GM18511 (cell line): Measurements from ENCODE around the gene VAMP4.

Experiments
- ATAC-seq: cut with Tn5 transposase; IDR thresholded peaks from one replicate; pipeline ENCODE4 v1.9.1; 2021; ENCODE audit warnings: mild to moderate bottlenecking, moderate library complexity; ENCODE audit not compliant: unreplicated experiment

The VAMP4 gene

DNA sequence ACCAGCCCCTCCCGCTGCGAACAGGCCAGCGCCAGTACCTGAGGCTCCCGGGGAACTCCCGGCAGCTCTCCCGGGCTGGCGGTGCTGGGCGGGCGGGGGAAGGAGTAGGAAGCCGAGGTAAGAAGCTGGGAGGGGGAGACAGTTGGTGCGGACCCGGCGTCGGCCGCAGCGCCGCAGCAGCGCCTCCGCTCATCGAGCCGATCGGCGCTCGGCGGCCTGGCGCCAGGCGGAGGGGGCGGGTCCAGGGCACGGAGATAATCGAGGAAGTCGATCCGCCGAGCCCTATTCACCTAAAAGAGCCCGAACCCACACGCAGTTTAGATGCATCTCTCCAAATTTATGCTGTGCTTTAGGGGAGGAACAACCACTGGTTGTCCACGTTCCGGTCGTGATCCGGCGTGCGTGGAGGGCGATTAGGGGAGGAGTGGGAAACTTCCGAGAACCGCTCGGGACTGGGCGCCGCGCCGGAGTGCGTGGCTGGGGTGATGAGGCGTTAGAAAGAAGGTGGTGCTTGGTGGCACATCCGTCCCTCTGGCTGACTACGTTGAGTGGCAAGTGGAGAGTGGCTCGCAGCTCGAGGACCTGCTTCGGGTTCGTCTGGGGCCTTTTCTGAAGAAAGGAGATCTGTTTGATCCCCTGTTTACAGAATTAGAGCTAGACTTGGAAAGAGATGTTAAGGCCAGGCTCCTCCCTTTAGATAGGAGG is at the start of gene VAMP4:
VAMP4 (minus strand) TSS at position 194 of the 705 bp plus-strand sequence. CDS start 3,651 bp downstream, outside the sequence.
- ATAC-seq, result peak; percentile 93

GRCh38 chr1:171790318-171790717 is 48.5 kb upstream of the VAMP4 start:
- ATAC-seq, result no peak

- ATAC-seq, result no peak
These were observed 46.8 kb upstream of the VAMP4 start for GRCh38 chr1:171788696-171789095.

GRCh38 chr1:171787686-171788480 is 46.0 kb upstream of the VAMP4 start:
- no peak for ATAC-seq

- no peak for ATAC-seq
These were observed 44.7 kb upstream of the VAMP4 start for GRCh38 chr1:171786534-171786933.

DNA sequence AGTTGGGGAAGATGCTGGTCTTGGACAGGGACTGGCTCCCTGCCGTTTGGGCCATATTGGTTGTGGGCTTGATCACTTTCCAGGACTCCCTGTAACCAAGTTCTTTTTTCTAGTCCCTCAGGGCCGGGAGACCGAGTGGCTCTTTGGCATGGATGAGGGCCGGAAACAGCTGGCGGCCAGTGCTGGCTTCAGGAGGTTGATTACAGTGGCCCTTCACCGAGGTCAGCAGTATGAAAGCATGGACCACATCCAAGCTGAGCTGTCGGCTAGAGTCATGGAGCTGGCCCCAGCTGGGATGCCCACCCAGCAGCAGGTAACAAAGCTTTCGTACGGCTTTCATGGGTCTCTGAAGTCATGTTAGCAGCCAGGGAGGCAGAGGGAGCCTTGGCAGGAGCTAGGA is 43.9 kb upstream of the VAMP4 start:
- no peak for ATAC-seq

GRCh38 chr1:171784784-171785183 is 42.9 kb upstream of the VAMP4 start:
- ATAC-seq, result no peak

DNA sequence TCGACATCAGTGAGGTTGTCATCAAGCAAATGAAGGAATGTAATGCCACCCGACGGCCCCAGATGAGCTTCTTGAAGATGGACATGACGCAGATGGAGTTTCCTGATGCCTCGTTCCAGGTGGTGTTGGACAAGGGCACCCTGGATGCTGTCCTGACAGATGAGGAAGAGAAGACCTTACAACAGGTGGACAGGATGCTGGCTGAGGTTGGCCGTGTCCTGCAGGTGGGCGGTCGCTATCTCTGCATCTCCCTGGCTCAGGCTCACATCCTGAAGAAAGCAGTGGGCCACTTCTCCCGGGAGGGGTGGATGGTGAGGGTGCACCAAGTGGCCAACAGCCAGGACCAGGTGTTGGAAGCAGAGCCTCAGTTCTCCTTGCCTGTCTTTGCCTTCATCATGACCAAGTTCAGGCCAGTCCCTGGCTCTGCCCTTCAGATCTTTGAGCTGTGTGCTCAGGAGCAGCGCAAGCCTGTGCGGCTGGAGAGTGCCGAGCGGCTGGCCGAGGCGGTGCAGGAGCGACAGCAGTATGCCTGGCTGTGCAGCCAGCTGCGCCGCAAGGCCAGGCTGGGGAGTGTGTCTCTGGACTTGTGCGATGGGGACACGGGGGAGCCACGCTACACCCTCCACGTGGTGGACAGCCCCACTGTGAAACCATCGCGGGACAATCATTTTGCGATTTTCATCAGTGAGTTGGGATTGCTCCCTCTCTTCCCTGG is 42.1 kb upstream of the VAMP4 start:
- ATAC-seq, result no peak

DNA sequence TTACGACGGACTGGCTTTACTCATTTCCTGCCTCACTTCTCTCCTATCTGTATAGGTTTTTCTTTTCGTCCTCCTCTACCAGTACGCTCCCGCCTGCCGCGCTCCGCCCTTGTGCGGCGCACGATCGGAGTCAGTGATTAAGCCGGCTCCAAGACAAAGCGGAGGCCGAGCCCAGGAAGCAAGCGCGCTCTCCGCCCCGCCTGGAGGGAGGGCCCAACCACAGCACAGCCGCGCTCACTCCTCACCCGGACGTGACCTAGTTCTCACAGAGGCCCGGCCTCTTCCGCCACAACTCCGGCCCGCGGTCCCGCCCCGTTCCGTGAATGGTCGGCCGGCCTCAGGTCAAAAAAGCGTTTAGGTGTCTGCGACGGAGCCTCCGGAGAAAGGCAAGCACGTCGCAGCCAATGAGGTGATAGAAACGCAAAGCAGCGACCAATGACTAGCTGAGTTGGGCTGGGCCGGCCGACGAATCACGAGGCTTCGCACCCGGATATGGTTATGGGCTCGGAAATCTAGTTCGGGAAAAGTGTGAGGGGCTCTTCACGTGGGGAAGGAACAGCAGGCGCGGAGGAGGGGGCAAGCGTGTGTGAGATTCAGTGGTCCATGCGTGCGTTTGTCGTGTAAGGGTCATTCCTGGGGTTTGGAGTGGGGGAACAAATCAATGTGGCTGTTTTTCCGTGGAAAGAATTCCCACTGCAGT is 39.5 kb upstream of the VAMP4 start, which contains the start of gene METTL13:
METTL13 (plus strand) TSS at position 485 of the 700 bp plus-strand sequence. CDS start 308 bp downstream, outside the sequence.
- ATAC-seq, result peak; percentile 98

DNA sequence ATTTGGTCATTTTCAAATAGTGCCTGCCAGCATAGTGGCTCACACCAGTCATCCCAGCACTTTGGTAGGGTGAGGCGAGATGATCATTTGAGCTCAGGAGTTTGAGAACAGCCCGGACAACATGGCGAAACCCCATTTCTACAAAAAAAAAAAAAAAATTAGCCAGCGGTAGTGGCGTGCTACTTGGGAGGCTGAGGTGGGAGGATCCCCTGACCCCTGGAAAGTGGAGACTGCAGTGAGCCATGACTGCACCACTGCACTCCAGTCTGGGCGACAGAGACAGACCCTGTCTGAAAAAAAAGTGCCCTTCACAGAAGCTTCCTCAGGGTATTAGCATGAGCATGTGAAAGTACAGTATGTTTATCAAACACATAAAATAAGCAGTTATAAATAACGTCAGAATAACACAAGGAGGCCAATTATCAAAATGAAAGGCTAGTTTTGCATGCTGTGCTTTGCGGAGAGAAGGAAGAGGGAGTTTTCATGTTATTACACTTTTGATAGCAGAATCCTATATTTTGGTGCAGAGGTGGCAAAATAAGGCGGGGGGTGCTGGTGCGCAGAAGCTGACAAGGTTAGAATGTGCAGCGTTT is 38.8 kb upstream of the VAMP4 start:
- peak; percentile 0 for ATAC-seq

DNA sequence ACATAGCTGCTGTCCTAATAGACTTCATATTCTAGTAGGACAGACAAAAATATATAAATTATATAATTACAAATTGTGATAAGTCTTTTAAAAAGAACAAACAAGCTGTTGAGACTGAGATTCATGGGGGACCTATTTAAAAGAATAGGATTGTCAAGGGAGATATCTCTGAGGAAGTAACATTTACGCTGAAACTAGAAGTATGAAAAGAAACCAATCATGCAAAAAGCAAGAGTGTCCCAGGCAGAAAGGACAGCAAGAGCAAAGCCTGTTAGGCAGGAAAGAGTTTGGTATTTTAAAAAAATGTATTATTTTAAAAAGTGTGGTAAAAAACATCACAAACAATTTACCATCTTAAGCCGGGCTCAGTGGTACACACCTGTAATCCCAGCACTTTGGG is 30.4 kb upstream of the VAMP4 start:
- ATAC-seq, result no peak

- no peak for ATAC-seq
These were observed 27.9 kb upstream of the VAMP4 start for GRCh38 chr1:171769754-171770153.

DNA sequence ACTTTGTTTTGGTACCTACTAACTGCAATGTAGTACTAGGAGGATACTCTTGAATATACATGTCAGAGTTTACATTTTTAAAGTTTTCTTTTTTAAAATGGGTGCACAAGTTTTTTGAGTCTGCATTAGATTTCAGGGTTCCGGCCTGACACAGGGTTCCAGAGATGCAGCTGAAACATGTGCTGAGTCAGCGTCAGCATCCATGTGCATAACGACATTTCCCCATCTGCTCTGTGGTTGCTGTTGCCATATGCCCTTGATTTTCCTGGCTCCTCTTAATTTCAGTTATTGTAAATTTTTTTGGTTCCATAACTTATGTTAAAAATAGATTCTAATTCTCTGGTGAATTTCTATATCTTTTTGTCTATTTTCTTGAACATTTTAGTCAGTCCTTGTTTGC is 27.3 kb upstream of the VAMP4 start:
- no peak for ATAC-seq

DNA sequence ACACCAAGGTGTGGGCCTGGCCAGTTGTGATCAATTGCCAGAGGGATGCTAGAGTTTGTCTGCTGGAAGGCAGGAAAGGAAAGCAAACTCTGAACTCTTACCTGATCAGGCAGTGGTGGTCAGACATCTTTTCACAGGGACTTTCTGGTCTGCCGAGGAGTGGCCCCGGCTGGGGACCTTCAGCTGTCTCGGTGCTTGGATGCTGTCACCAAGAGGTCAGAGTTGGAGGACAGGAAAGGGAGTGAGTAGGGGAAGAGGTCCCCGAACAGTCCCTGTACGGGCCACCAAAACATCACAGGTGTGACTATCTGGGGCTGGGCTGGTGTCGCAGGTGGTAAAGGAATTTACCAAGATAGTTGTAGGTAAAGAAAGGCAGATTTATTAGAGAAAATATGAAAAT is 21.9 kb upstream of the VAMP4 start:
- no peak for ATAC-seq

- ATAC-seq, result no peak
These were observed 20.3 kb upstream of the VAMP4 start for GRCh38 chr1:171762143-171762563.

GRCh38 chr1:171758011-171758410 is 16.1 kb upstream of the VAMP4 start:
- ATAC-seq, result no peak

DNA sequence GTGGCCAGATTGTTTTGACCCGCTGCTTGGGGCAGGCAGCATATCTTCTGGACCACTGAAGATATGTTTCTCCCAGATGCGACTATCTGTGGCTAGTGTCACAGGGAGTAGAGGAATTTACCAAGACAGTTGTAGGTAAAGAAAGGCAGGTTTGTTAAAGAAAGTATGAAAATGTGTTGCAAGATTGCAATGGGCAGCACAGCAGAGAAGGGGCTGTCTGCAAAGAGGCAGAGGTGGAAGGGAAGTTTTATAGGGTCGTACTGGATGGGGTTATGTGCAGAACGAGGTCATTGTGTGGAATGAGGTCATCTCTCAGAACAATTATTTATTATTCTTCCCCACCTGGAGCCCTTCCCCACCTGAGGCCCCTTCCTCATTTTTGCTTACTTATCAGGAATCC is 15.0 kb upstream of the VAMP4 start:
- no peak for ATAC-seq

DNA sequence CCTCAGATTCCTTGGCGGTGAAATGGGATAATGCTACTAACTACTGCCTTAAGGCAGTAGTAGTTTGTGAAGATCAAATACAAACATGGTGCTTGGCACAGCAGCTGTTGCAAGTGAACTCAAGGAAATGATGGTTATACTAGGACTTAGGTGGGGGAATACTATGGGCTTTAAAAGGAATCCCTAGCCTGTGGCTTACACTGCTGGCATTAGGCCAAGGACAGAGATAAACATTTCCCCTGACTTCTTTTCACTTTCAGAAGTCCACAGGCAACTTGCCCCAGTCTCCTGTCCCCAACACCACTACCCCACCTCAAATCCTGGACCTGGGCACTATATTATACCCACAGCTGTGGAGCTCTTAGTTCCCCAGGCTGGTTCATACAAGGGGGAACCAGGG is 13.1 kb upstream of the VAMP4 start:
- ATAC-seq, result no peak

DNA sequence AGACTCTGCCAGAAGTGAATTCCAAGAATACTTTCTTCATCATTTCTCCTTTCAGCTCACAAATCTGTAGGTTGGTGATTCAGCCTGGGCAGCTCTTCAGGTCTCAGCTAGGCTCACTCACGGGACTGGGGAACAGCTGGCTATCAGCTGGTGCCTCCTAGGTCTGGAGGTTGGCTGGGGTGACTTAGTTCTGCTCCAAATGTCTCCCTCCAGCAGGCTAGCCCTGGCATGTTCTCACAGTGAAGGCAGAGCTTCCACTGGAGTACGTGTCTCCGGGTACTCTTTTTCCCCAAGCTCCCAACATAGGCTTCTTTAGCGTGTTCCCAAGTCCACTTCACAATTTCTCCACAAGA is 12.5 kb upstream of the VAMP4 start:
- no peak for ATAC-seq

GRCh38 chr1:171753685-171754352 is 12.0 kb upstream of the VAMP4 start:
- no peak for ATAC-seq
